A549 treated with CORT108297 at 1 μM for 4 hours (cell line): ENCODE results near the gene DYNC1I1. TPM values are rescaled to one million over a fixed set of nuclear protein-coding genes. Genes with fewer than 3 reads are reported as not detected.

Source experiments
- total RNA-seq: library from RNA; stranded (reverse); fragments of 200-300 nt; extraction: Qiagen RNA extraction; gene quantifications from 5 replicates; pipeline ENCODE4 v1.2.3, GENCODE V29; 2022

The DYNC1I1 gene
- total RNA-seq, result 0.05 to 0.24 TPM (median 0.16 TPM) in 5 replicates

GRCh38 chr7:95772298-95772770, at the start of gene DYNC1I1:
TSS of gene DYNC1I1 (plus strand) at chr7:95772554. CDS start at chr7:95804730, 32,176 bp downstream.

Other genes with a start within 250 kb of the DYNC1I1 start
- 9.1 to 13.0 TPM (median 11.5 TPM) in 5 replicates for gene PDK4, start 176.0 kb upstream of the DYNC1I1 start, total RNA-seq